PC-9 (cell line): ENCODE results near the gene MASP1. TPM values are rescaled to one million over a fixed set of nuclear protein-coding genes. Genes with fewer than 3 reads are reported as not detected.

Experiments
- BruUV-seq: library from RNA; stranded (reverse); fragments of 400-500 nt; replicated peaks from 2 replicates; lab custom pipeline; 2021; lab: Mats Ljungman, UMichigan
- CTCF ChIA-PET: fragments of 300-600 bp; sonication (Branson Sonifier 250); formaldehyde crosslinking; loops from one replicate; lab custom pipeline; 2022; ENCODE audit warnings: antibody characterized with exemption; lab: Charles Lee
- POLR2A ChIA-PET: fragments of 300-600 bp; sonication (Branson Sonifier 250); formaldehyde crosslinking; loops from one replicate; lab custom pipeline; 2022; ENCODE audit warnings: antibody characterized with exemption; ENCODE audit not compliant: unreplicated experiment; lab: Charles Lee
- DNase-seq, 2 experiments: peaks; one replicate each; pipeline versions ENCODE4 v3.0.0 to v3.0.0-alpha.2; 2015 to 2022; ENCODE audit warnings: mixed read lengths in 1 of 2
- H2AFZ ChIP-seq: fragments of 200-600 bp; sonication (generic); 2 replicates; pipeline ENCODE4 v1.8.1; 2017; ENCODE audit warnings: antibody characterized with exemption
- H3F3A ChIP-seq: fragments of 200-600 bp; sonication (generic); 2 replicates; pipeline ENCODE4 v1.8.1; 2017; ENCODE audit warnings: antibody characterized with exemption, mild to moderate bottlenecking, low read depth; ENCODE audit not compliant: insufficient read depth
- H3K27ac ChIP-seq: fragments of 200-600 bp; sonication (generic); 2 replicates; pipeline ENCODE4 v1.6.1; 2016; ENCODE audit warnings: mixed run types
- H3K27me3 ChIP-seq: fragments of 200-600 bp; sonication (generic); 2 replicates; pipeline ENCODE4 v1.6.1; 2016; ENCODE audit warnings: low read depth, mixed run types; ENCODE audit not compliant: insufficient read depth
- H3K36me3 ChIP-seq: fragments of 200-600 bp; sonication (generic); 2 replicates; pipeline ENCODE4 v1.6.1; 2016; ENCODE audit warnings: low read depth, mixed run types
- H3K4me1 ChIP-seq: fragments of 200-600 bp; sonication (generic); replicated peaks from 2 replicates; pipeline ENCODE4 v1.6.1; 2016; ENCODE audit warnings: mixed run types; ENCODE audit not compliant: insufficient read depth
- H3K4me2 ChIP-seq: fragments of 200-600 bp; sonication (generic); 2 replicates; pipeline ENCODE4 v1.6.1; 2017; ENCODE audit warnings: mixed run types
- H3K4me3 ChIP-seq: fragments of 200-600 bp; sonication (generic); 2 replicates; pipeline ENCODE4 v1.6.1; 2016; ENCODE audit warnings: mixed run types
- H3K79me2 ChIP-seq: fragments of 200-600 bp; sonication (generic); 2 replicates; pipeline ENCODE4 v1.6.1; 2017; ENCODE audit warnings: low read depth, mixed run types
- H3K9me2 ChIP-seq: fragments of 200-600 bp; sonication (generic); 2 replicates; pipeline ENCODE4 v1.8.1; 2017; ENCODE audit warnings: mild to moderate bottlenecking; ENCODE audit not compliant: insufficient read depth
- H3K9me3 ChIP-seq: fragments of 200-600 bp; sonication (generic); 2 replicates; pipeline ENCODE4 v1.8.1; 2016; ENCODE audit warnings: low read depth; ENCODE audit not compliant: insufficient read depth
- H4K20me1 ChIP-seq: fragments of 200-600 bp; sonication (generic); 2 replicates; pipeline ENCODE4 v1.8.1; 2017; ENCODE audit not compliant: insufficient read depth
- CTCF ChIP-seq: fragments of 200-600 bp; sonication (generic); conservative IDR thresholded peaks from 2 replicates; pipeline ENCODE4 v1.6.1; 2017; ENCODE audit warnings: mixed run types, antibody characterized with exemption, mild to moderate bottlenecking, moderate library complexity
- EZH2 ChIP-seq: fragments of 200-600 bp; sonication (generic); IDR thresholded peaks from 2 replicates; pipeline ENCODE4 v1.8.0; 2017; ENCODE audit warnings: antibody characterized with exemption, low read depth
- intact Hi-C: fragments of 100-400 bp; cut with micrococcal nuclease; formaldehyde crosslinking; loops from one replicate; pipeline ENCODE4 v1.10.0; 2022; ENCODE audit not compliant: unreplicated experiment
- total RNA-seq: library from RNA; stranded (reverse); gene quantifications from 2 replicates; pipeline ENCODE4 v1.2.3, GENCODE V29; 2021

Gene MASP1
- total RNA-seq, 1 experiment from 2014 or later: not detected

GRCh38 chr3:187212705-187213104 lies 78.8 kb downstream of the MASP1 start:
- no peaks in the 10 kb centered on the region for H3K9me2 ChIP-seq
- H3K4me1 ChIP-seq: peaks cover 24% of the 10 kb centered on the region
- no TSS peak for BruUV-seq
- TF ChIP-seq EZH2 (no peak), CTCF (no peak)
- no peaks in the 10 kb centered on the region for H4K20me1 ChIP-seq
- no peak overlapping the region for H3K27ac ChIP-seq
- peaks cover 10% of the 10 kb centered on the region for H3K9me3 ChIP-seq
- POLR2A ChIA-PET: interaction anchor here (0.7 to 0.9 kb wide), 2 partner anchors 26 to 63 kb away, joined by 3 to 5 read pairs; no protein-coding TSS in a partner anchor
- CTCF ChIA-PET: interaction anchor here (0.6 kb wide), 1 partner anchor 48 kb away, joined by 13 read pairs; no protein-coding TSS in a partner anchor
- intact Hi-C loops: loop anchor here (2.0 kb wide), 1 partner anchor 26 kb away; no protein-coding TSS in a partner anchor
- peaks cover 16% of the 10 kb centered on the region for H3F3A ChIP-seq
- no peak for DNase-seq
- H3K27me3 ChIP-seq: no peaks in the 10 kb centered on the region
- no peak overlapping the region for H3K4me2 ChIP-seq
- no peaks in the 10 kb centered on the region for H3K79me2 ChIP-seq
- H3K4me3 ChIP-seq: no peak overlapping the region
- no peak overlapping the region for H2AFZ ChIP-seq
- H3K36me3 ChIP-seq: no peaks in the 10 kb centered on the region

GRCh38 chr3:187212196-187212545 lies 79.4 kb downstream of the MASP1 start:
- no peak overlapping the region for H3K27ac ChIP-seq
- H3K27me3 ChIP-seq: no peaks in the 10 kb centered on the region
- H3F3A ChIP-seq: peaks cover 22% of the 10 kb centered on the region
- H3K79me2 ChIP-seq: no peaks in the 10 kb centered on the region
- CTCF ChIA-PET: no interaction called here
- intact Hi-C loops: loop anchor here (2.0 kb wide), 1 partner anchor 25 kb away; no protein-coding TSS in a partner anchor
- no peak overlapping the region for H3K4me3 ChIP-seq
- H3K9me3 ChIP-seq: peaks cover 15% of the 10 kb centered on the region
- peaks cover 24% of the 10 kb centered on the region for H3K4me1 ChIP-seq
- no TSS peak for BruUV-seq
- TF ChIP-seq EZH2 (no peak), CTCF (no peak)
- POLR2A ChIA-PET: interaction anchor here (0.7 to 0.9 kb wide), 2 partner anchors 25 to 64 kb away, joined by 3 to 5 read pairs; no protein-coding TSS in a partner anchor
- DNase-seq: no peak
- H3K4me2 ChIP-seq: no peak overlapping the region
- no peak overlapping the region for H2AFZ ChIP-seq
- no peaks in the 10 kb centered on the region for H3K9me2 ChIP-seq
- no peaks in the 10 kb centered on the region for H3K36me3 ChIP-seq
- no peaks in the 10 kb centered on the region for H4K20me1 ChIP-seq

- no peak for TF ChIP-seq CTCF
- TF ChIP-seq EZH2: no peak
- DNase-seq: peak; percentile 56 to 58
- peaks cover 24% of the 10 kb centered on the region for H3K4me1 ChIP-seq
- H3K79me2 ChIP-seq: no peaks in the 10 kb centered on the region
- no peaks in the 10 kb centered on the region for H3K36me3 ChIP-seq
- H4K20me1 ChIP-seq: no peaks in the 10 kb centered on the region
- peaks cover 23% of the 10 kb centered on the region for H3F3A ChIP-seq
- intact Hi-C loops: loop anchor here (2.0 kb wide), 1 partner anchor 25 kb away; no protein-coding TSS in a partner anchor
- peaks cover 20% of the 10 kb centered on the region for H3K9me3 ChIP-seq
- H3K4me3 ChIP-seq: no peak overlapping the region
- no TSS peak for BruUV-seq
- no peaks in the 10 kb centered on the region for H3K27me3 ChIP-seq
- no peak overlapping the region for H3K4me2 ChIP-seq
- no peak overlapping the region for H3K27ac ChIP-seq
- no peak overlapping the region for H2AFZ ChIP-seq
- no peaks in the 10 kb centered on the region for H3K9me2 ChIP-seq
- ChIA-PET CTCF (interaction anchor here (1.6 kb wide), 1 partner anchor 9 kb away, joined by 9 read pairs; no protein-coding TSS in a partner anchor), POLR2A (no interaction called here)
Measured at GRCh38 chr3:187211532-187212195, 79.9 kb downstream of the MASP1 start.
